Kasumi-1 (cell line): Measurements from ENCODE around the gene ATF7.
"Not testable (repeated sequence)": the region's sequence is repeated elsewhere in the genome, so short reads cannot be mapped to it uniquely, and the experiment has no call there.

Source experiments
- DNase-seq, 2 experiments: peaks; one replicate each; lab custom pipeline; 2025; lab: John Stamatoyannopoulos, UW

The ATF7 gene

DNA sequence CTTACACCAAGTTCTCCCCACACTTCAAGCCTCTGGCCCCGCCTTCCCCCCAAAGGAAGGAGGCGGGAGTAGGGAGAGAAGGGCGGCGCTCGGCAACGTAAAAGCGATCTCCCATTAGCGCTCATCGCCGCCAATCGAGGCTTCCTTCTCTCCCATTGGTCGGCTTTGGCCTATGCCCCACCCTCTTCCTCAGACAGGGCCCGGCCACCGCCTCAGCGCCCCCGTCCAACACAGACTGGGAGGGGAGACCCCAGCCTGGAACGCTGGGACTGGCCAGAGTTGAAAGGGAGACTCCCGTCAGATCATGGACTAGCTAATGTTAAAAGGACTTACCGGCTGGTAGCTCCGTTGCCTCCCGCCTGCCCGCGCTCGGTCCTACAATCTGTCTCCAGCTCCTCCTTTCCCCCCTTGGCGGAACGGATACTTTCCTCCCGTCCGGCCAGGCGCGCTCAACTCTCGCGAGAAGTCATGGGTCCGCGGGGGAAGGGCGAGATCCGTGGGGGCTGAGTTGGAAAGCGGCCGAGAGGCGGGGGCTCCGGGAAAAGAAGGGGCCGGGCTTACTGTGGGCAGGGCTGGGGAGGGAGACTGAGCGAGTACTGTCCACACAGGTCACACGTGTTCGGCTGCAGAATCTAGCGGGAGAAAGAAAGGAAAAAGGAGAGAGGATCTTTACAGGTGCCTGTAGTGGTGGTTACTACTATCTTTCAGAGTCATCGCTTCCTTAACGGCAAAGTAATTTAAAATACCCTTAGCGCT, at the start of gene ATF7:
Gene ATF7 (minus strand): TSS at position 437 of the 756 bp plus-strand sequence. CDS start 25,382 bp downstream, outside the sequence.
- peak; percentile 96 to 98 for DNase-seq

DNA sequence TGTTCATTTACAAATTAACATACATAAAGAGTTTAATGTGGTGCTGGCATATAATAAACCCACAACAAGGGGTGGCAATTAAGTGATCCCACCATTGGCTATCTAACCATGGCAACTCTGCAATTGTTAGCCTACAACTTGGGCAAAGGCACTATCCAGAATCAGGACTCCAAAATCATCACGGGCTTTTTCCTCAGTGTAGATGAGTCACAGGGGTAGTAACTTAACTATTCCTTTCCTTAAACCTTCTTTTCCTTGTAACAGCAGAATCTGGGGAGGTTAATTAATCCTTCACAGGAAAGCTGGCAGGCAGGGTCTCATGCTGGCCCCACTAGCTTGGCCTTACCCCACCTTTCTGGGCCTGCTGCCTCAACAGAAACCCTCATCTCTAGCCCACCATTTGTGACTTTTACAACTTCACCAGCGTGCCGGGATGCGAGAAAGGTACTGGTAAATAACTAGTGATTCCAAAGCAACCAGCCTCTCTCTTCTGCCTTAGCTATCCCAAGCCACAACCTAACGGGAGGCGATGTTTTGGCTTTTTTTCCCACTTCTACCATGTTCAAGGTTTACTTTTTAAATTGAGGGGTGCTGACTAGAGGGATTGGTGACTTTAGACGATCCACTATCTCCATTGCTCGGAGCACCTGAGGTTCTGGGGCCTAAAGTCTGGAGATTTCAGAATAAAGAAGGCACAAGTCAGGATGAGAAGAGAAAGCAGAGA, 49.0 kb upstream of the ATF7 start:
- DNase-seq, result no peak

DNA sequence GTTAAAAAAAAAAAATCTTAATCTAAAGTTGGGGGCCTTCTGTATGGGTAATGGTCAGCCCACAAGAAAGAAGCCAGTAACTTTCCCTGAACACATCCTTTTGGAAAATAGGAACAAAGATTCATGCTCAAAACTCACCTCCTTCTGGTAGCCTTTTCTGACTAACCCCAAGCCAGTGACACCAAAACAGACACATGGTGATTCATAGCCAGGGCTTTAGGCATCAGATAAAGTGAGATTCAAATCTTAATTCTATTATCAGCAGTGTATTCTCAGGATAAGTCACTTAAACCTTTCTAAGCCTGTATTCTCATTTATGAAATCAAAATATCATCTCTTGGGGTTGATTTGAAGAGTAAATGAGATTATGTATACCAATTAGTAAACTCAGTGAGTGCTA, 44.8 kb upstream of the ATF7 start:
- no peak for DNase-seq

DNA sequence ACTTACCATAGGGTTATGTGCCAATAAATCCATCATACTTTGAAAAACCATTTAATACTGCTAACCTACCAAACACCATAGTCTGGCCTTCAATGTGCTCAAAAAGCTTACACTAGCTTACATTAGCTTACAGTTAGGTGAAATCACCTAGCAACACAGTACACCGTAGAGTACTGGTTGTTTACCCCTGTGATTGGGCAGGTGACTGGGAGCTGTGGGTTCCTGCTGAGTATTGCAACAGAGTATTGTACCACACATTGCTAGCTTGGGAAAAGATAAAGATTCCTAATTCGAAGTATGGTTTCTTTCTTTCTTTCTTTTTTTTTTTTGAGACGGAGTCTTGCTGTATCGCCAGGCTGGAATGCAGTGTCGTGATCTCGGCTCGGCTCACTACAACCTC, 44.1 kb upstream of the ATF7 start:
- no peak for DNase-seq

DNA sequence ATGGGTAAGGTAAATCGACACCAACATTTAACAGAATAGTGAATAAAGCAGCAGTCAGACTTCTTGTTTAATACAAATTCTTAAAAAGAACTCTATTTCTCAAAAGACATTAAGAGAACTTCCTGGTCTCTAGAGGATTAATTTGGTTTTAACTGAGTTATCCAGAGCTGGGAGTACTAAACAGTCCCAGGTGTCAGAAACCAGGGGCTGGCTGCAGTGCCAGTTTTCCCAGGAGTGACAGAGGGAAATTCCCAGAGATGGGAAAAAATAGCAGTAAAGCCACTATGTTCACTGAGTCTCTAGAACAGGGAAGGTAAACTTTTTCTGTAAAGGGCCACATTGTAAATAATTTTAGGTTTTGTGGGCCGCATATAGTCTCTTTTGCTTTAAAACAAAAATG, 40.9 kb upstream of the ATF7 start:
- DNase-seq, result no peak

DNA sequence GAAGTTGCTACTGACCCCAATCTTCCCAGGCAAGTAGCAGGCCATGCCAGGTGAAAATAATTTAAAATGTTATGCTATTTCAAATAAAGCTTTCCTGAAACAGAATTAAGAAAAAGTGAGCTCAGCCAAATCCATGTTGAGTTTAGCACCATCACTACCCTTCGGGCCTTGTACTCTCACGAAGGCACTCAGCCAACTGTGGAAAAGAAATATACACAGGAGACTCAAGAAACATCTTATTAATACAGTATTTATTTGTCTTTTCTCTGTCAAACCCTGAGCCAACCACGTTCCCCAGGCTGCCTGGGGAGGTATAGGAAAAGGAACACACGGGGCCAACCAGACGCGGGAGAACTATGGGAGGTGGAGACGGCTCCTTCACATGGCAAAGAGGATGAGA, 38.8 kb upstream of the ATF7 start:
- no peak for DNase-seq

DNA sequence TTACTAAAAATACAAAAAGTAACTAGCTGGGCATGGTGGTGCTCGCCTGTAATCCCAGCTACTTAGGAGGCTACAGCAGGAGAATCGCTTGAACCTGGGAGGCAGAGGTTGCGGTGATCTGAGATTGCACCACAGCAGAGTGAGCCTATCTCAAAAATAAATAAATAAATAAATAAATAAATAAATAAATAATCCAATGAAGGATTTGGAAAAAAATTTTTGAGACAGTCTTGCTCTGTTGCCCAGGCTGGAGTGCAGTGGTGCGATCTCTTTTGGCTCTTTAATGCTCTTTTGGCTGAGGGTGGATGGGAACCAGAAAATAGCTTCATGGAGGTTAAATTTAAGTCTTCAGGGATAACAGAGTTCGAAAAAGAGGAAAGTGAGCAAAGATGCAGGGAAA, 38.0 kb upstream of the ATF7 start:
- no peak for DNase-seq

DNA sequence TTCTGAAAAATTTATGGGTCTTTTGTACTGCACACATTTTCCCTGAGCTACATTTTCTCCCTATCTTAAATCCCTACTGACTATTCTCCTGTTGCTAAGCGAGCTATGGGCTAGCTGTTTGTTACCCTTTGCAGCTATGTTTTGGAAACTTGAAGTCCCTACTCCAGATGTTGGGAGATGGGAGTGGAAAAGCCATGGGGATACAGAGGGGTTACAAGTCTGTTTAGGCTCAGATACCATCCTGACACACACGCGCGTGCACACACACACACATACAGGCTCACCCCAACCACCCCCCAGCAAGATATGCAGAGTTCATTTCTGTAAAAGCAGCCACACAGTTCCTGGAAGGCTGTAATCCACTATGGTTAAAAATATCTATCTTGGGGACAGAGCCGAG, 33.9 kb upstream of the ATF7 start:
- DNase-seq, result no peak

DNA sequence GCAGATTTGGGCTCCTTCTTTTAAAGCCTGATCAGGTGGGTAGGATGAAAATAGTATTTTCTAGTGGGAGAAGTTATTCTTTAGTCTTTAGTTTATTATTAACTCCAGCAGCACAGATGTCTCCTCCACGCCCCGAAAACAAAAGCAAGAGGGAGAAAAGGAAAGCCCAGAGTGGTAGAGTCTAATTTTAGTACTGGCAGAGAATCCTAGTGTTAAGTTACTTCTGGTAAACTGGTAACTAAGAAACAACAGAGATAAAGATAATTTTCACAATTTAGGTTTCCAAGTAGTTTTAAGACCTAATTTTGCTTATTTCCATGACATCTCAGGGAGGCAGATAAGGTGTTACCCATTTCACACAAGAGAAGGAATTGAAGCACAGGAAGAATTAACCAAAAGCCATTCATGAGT, 33.4 kb upstream of the ATF7 start:
- DNase-seq, result no peak

DNA sequence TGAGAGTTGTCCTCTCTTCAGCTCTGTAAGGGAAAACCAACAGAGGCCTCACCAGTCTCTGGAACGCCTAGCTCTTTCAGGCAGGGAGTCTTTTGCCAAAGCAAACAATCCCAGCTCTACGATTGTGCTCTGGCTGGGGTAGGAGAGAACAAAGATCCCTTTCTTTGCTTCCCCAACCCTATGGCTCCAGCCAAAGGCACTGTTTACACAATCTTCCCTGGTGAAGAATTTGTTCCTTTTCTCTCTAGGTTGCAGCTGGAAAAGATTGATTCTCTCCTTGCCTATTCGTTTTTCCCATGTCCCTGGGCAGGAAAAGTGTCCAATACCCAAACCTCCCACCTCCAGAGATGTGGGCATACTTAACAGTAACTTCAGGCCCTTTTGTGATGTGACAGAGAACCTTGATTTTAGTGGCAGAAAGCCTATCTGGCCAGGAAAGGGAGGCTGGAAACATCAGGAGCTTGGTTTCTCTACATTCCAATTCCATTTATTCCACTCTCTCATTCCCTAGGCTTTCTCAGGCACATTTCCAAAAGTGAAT, 32.9 kb upstream of the ATF7 start:
- DNase-seq, result no peak

DNA sequence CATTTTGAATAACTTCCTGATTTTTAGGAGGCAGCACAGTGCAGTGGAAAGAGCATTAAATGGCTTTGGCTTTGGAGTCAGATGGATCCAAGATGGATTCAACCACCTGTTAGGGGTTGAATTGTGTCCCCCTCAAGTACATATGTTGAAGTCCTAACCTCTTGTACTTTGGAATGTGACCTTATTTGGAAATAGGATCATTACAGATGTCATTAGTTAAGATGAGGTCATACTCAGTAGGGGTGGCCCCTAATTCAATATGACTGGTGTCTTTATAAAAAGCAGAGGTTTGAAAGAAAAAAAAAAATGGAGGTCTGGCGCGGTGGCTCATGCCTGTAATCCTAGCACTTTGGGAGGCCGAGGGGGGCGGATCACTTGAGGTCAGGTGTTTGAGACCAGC, 30.9 kb upstream of the ATF7 start:
- no peak for DNase-seq

DNA sequence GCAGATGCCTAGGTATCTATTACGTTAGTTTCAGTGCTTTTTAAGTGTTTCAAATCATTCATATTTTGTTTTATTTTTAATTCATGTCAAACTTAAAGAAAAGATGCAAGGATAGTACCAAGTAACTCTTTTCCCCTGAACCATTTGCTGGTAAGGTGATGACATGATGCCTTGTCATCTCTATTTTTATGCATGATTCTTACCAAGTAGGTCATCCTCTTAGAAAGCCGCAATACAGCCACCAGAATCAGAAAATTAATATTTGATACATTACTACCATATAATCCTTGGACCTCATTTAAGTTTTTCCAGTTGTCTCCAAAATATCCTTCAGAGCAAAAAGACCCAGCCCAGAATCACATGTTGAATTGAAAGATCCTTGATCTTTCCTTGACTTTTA, 27.4 kb upstream of the ATF7 start:
- no peak for DNase-seq

DNA sequence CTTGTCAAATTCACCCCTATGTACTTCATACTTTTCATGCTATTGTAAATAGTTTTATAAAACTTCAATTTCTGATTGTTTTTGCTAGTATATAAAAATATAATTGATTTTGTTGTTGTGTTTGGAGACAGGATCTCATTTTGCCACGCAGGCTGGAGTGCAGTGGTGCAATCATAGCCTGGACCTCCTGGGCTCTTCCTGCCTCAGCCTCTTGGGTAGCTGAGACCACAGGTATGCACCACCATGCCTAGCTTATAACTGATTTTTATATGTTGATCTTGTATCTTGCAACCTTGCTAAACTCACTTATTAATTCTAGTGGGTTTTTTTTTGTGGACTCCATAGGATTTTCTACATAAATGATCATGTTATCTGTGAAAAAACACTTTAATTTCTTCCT, 26.2 kb upstream of the ATF7 start:
- no peak for DNase-seq

DNA sequence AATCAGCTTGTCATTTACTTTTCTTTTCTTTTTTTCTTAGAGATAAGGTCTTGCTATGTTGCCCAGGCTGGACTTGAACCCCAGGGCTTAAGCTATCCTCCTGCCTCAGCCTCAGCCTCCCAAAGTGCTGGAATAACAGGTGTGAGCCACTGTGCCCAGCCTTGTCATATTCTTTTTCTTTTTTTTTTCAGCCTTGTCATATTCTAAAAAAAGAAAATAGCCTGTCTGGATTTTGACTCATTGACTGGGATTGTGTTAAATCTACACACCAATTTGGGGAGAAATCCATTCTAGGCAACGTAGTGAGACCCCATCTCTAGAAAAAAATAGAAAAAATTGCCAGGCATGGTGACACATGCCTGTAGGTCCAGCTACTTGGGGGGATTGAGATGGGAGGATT, 25.6 kb upstream of the ATF7 start:
- no peak for DNase-seq

DNA sequence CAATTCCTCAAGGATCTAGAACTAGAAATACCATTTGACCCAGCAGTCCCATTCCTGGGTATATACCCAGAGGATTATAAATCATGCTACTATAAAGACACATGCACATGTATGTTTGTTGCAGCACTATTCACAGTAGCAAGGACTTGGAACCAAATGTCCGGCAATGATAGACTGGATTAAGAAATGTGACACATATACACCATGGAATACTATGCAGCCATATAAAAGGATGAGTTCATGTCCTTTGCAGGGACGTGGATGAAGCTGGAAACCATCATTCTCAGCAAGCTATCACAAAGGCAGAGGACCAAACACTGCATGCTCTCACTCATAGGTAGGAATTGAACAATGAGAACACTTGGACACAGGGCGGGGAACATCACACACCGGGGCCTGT, 20.1 kb upstream of the ATF7 start:
- DNase-seq, result not testable (repeated sequence)

DNA sequence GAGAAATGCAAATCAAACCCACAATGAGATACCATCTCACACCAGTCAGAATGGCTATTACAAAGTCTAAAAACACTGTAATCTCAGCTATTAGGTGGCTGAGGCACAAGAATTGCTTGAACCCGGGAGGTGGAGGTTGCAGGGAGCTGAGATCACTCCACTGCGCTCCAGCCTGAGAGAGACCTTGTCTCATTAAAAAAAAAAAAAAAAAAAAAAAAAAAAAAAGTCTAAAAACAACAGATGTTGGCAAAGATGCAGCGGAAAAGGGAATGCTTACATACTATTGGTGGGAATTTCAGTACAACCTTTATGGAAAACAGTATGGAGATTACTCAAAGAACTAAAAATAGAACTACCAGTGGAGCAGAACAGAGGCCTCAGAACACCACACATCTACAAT, 19.0 kb upstream of the ATF7 start:
- DNase-seq, result no peak

DNA sequence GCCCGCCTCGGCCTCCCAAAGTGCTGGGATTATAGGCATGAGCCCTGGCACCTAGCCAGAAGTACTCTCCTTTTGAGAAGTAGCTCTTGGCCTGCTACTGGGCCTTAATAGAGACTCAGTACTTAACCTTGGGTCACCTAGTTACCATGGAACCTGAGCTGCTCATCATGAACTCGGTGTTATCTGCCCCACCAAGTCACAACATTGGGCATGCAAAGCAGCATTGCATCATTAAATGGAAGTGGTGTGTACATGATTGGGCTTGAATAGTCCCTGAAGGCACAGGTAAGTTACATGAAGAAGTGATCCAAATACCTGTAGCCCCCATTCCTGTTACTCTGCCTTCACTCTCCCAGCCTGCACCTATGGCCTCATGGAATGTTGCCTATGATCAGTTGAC, 18.0 kb upstream of the ATF7 start:
- no peak for DNase-seq

DNA sequence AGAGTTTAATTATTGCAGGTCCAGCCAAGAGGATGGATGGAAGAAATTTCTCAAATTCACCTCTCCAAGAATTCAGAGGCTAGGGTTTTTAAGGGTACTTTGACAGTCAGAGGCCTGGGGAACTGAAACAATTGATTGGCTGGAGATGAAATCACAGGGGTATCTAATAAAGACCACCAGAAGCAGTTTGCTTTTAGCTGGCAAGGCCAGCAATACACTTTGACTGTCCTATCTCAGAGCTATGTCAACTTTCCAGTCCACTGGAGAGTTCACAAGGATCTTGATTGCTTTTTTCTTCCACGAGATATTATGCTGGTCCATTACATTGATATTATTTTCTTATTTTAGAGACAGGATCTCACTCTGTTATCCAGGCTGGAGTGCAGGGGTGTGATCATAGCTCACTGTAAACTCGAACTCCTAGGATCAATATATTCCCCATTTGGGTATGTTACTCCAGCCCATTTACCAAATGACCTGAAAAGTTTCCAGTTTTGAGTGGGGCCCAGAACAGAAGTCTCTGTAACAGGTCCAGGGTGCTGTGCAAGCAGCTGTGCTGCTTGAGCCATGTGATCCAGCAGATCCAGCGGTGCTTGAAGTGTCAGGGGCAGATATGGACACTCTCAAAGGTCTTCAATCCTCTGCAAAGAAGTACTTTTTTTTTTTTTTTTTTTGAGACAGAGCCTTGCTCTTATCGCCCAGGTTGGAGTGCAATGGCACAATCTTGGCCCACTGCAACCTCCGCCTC, 17.2 kb upstream of the ATF7 start:
- no peak for DNase-seq

DNA sequence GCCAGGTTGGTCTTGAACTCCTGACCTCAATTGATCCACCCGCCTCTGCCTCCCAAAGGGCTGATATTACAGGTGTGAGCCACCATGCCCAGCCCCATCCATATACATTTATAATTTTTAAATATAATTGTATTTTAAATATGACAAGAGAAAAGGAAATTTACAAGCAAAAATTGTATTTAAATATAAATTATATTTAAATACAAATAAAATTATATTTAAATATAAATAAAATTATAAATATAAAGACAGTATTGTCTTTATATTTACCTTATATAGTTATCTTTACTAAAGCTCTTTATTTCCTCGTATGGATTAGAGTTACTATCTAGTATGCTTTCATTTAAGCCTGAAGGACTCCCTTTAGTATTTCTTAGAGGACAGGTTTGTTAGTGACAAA, 11.9 kb upstream of the ATF7 start:
- no peak for DNase-seq

DNA sequence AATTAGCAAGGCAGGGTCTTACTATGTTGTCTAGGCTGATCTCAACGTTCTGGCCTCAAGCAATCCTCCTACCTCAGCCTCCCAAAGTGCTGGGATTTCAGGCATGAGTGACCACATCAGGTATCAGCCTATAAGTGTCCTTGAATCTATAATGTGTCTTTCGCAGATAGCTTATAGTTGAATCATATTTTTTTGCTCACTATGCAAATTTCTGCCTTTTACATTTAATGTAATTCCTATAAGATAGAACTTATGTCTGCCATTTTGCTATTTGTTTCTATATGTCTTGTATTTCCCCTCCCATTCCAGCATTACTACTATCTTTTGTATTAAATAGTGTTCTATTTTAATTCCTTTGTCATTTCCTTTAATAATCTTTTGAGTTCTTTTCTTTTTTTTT, 10.5 kb upstream of the ATF7 start:
- DNase-seq, result no peak

DNA sequence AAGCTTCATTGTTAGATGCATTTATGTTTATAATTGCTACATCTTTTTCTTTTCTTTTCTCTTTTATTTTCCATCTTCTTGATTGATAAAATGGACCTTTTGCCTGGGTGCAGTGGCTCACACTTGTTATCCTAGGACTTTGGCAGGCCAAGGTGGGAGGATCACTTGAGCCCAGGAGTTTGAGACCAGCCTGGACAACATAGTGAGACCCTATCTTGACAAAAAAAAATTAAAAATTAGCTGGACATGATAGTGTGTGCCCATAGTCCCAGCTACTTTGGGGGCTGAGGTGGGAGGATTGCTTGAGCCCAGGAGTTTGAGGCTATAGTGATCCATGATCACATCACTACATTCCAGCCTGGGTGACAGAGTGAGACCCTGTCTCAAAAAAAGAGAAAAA, 9.5 kb upstream of the ATF7 start:
- not testable (repeated sequence) for DNase-seq

DNA sequence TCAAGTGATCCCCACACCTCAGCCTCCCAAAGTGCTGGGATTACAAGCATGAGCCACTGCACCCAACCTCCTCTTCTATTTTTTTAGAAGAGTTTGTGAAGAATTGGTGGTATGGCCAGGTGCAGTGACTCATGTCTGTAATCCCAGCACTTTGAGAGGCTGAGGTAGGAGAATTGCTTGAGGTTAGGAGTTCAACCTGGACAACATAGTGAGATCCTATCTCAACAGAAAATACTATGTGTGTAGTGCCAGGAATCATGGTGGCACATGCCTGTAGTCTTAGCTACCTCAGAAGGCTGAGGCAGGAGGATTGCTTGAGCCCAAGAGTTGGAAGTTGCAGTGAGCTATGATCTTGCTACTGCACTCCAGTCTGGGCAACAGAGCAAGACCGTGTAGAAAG, 5.5 kb upstream of the ATF7 start:
- DNase-seq, result no peak

DNA sequence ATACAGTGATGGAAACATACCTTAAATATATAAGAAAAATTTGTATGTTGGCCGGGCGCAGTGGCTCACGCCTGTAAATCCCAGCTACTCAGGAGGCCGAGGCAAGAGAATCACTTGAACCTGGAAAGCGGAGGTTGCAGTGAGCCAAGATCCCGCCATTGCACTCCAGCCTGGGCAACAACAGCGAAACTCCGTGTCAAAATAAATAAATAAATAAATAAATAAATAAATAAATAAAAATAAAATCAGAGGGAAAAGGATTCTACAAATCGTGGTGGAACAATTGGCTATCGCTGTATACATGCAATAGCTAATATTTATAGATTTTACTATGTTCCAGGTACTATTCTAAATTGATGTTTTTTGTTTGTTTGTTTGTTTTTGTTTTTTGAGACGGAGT, 1.7 kb upstream of the ATF7 start:
- DNase-seq, result no peak
